Osteocyte (in vitro differentiated cells): ENCODE results near the gene EPHA1. TPM values are rescaled to one million over a fixed set of nuclear protein-coding genes. Genes with fewer than 3 reads are reported as not detected.
A peak's percentile ranks its signal among the peaks of the same experiment; 100 is the strongest.

Experiments used
- DNase-seq: peaks from one replicate; pipeline ENCODE4 v3.0.0; 2021; ENCODE audit warnings: mixed read lengths; ENCODE audit not compliant: unreplicated experiment; ENCODE audit errors: extremely low spot score
- H3K27ac Mint-ChIP-seq: one replicate; pipeline ENCODE4 v1.8.0; 2021; ENCODE audit warnings: mild to moderate bottlenecking, mixed read lengths; ENCODE audit not compliant: unreplicated experiment
- H3K27me3 Mint-ChIP-seq: one replicate; pipeline ENCODE4 v1.8.0; 2021; ENCODE audit warnings: mixed read lengths; ENCODE audit not compliant: unreplicated experiment
- H3K36me3 Mint-ChIP-seq: one replicate; pipeline ENCODE4 v1.8.0; 2021; ENCODE audit warnings: mixed read lengths; ENCODE audit not compliant: unreplicated experiment
- H3K4me1 Mint-ChIP-seq: one replicate; pipeline ENCODE4 v1.8.0; 2021; ENCODE audit warnings: mixed read lengths; ENCODE audit not compliant: unreplicated experiment
- H3K4me3 Mint-ChIP-seq: one replicate; pipeline ENCODE4 v1.8.0; 2021; ENCODE audit warnings: mild to moderate bottlenecking, moderate library complexity, mixed read lengths; ENCODE audit not compliant: unreplicated experiment
- H3K9me3 Mint-ChIP-seq: one replicate; pipeline ENCODE4 v1.8.0; 2021; ENCODE audit warnings: mixed read lengths; ENCODE audit not compliant: unreplicated experiment
- CTCF ChIP-seq: fragments of 200-600 bp; sonication (generic); IDR thresholded peaks from 2 replicates; pipeline ENCODE4 v1.5.0; 2021; ENCODE audit warnings: antibody characterized with exemption, mild to moderate bottlenecking, moderate library complexity
- total RNA-seq: library from RNA; stranded (reverse); gene quantifications from 2 replicates; pipeline ENCODE4 v1.2.1, GENCODE V29; 2021

EPHA1 gene
- total RNA-seq, 1 donor from 2014 or later, result not detected

GRCh38 chr7:143395187-143396149 lies 13.2 kb downstream of the EPHA1 start:
- no peak overlapping the region for H3K27ac Mint-ChIP-seq
- H3K4me3 Mint-ChIP-seq, result no peak overlapping the region
- H3K4me1 Mint-ChIP-seq, result peaks cover 23% of the 10 kb centered on the region
- no peaks in the 10 kb centered on the region for H3K9me3 Mint-ChIP-seq
- no peak for DNase-seq
- peaks cover 12% of the 10 kb centered on the region for H3K36me3 Mint-ChIP-seq
- TF ChIP-seq CTCF, result no peak
- no peaks in the 10 kb centered on the region for H3K27me3 Mint-ChIP-seq

- H3K27ac Mint-ChIP-seq, result no peak overlapping the region
- H3K4me3 Mint-ChIP-seq, result no peak overlapping the region
- no peaks in the 10 kb centered on the region for H3K27me3 Mint-ChIP-seq
- TF ChIP-seq CTCF, result no peak
- no peak for DNase-seq
- no peaks in the 10 kb centered on the region for H3K9me3 Mint-ChIP-seq
- peaks cover 19% of the 10 kb centered on the region for H3K36me3 Mint-ChIP-seq
- peaks cover 30% of the 10 kb centered on the region for H3K4me1 Mint-ChIP-seq
These were observed 13.9 kb downstream of the EPHA1 start for GRCh38 chr7:143394777-143395176.

GRCh38 chr7:143394068-143394467 lies 14.6 kb downstream of the EPHA1 start:
- H3K4me1 Mint-ChIP-seq, result peaks cover 37% of the 10 kb centered on the region
- H3K4me3 Mint-ChIP-seq, result no peak overlapping the region
- no peak overlapping the region for H3K27ac Mint-ChIP-seq
- no peak for DNase-seq
- no peaks in the 10 kb centered on the region for H3K27me3 Mint-ChIP-seq
- H3K9me3 Mint-ChIP-seq, result no peaks in the 10 kb centered on the region
- peaks cover 26% of the 10 kb centered on the region for H3K36me3 Mint-ChIP-seq
- TF ChIP-seq CTCF, result no peak

GRCh38 chr7:143393267-143394041 lies 15.2 kb downstream of the EPHA1 start:
- DNase-seq, result no peak

More at GRCh38 chr7:143393267-143394041, 15.2 kb downstream of the EPHA1 start:
- H3K9me3 Mint-ChIP-seq, result no peaks in the 10 kb centered on the region
- H3K36me3 Mint-ChIP-seq, result peaks cover 30% of the 10 kb centered on the region
- TF ChIP-seq CTCF, result no peak
- H3K4me1 Mint-ChIP-seq, result peaks cover 37% of the 10 kb centered on the region
- H3K27ac Mint-ChIP-seq, result peak overlapping the region; percentile 31
- H3K27me3 Mint-ChIP-seq, result no peaks in the 10 kb centered on the region
- H3K4me3 Mint-ChIP-seq, result no peak overlapping the region
